HepG2 (cell line): ENCODE results near the gene EWSR1. TPM values are rescaled to one million over a fixed set of nuclear protein-coding genes. Genes with fewer than 3 reads are reported as not detected.

Experiments used
- CREB1 ChIP-seq, 2 experiments: fragments of 450-650 bp in 1 of 2; IDR thresholded peaks; 2 replicates each; pipeline ENCODE4 v1.6.1; 2016 to 2017; ENCODE audit warnings: control low read depth in 1 of 2, mild to moderate bottlenecking in 1 of 2, missing compliant biosample characterization in 1 of 2, missing genetic modification characterization in 1 of 2
- IRF2 ChIP-seq: IDR thresholded peaks from 2 replicates; pipeline ENCODE4 v1.6.1; 2018; ENCODE audit warnings: missing genetic modification reagents, missing compliant biosample characterization
- KLF16 ChIP-seq, 2 experiments: sonication (generic) in 1 of 2; formaldehyde crosslinking in 1 of 2; IDR thresholded peaks; 2 replicates each; pipeline versions ENCODE4 v1.6.1 to v1.8.0; 2016 to 2023; ENCODE audit warnings: missing genetic modification reagents in 2 of 2, missing compliant biosample characterization in 1 of 2
- MEF2D ChIP-seq: sonication (generic); formaldehyde crosslinking; IDR thresholded peaks from 2 replicates; pipeline ENCODE4 v1.5.1; 2020; ENCODE audit warnings: mild to moderate bottlenecking, missing genetic modification reagents
- POLR2AphosphoS2 ChIP-seq: IDR thresholded peaks from 2 replicates; pipeline ENCODE4 v1.6.1; 2011; ENCODE audit warnings: low read depth, low read length, improper control_type of control experiment
- PRPF4 ChIP-seq: fragments of 200-400 bp; formaldehyde crosslinking; IDR thresholded peaks from 2 replicates; pipeline ENCODE4 v1.6.1; 2016; ENCODE audit warnings: low read length, low read depth; ENCODE audit not compliant: poor library complexity, severe bottlenecking
- SALL1 ChIP-seq: sonication (generic); formaldehyde crosslinking; IDR thresholded peaks from 2 replicates; pipeline ENCODE4 v1.8.0; 2022; ENCODE audit warnings: mild to moderate bottlenecking, missing genetic modification reagents
- SOX6 ChIP-seq, 2 experiments: fragments of 450-650 bp in 1 of 2; sonication (generic) in 1 of 2; formaldehyde crosslinking in 1 of 2; IDR thresholded peaks; 2 replicates each; pipeline versions ENCODE4 v1.4.0 to v1.6.1; 2017 to 2020; ENCODE audit warnings: antibody characterized with exemption in 1 of 2, mild to moderate bottlenecking in 1 of 2, missing genetic modification reagents in 1 of 2
- TGIF2 ChIP-seq: IDR thresholded peaks from 2 replicates; pipeline ENCODE4 v1.6.1; 2016; ENCODE audit warnings: control low read depth, missing compliant biosample characterization
- ZFX ChIP-seq: sonication (generic); formaldehyde crosslinking; IDR thresholded peaks from 2 replicates; pipeline ENCODE4 v1.4.0; 2020; ENCODE audit warnings: mild to moderate bottlenecking, low read depth, missing genetic modification reagents, moderate library complexity
- ZNF121 ChIP-seq: sonication (generic); formaldehyde crosslinking; IDR thresholded peaks from 2 replicates; pipeline ENCODE4 v1.5.0; 2020; ENCODE audit warnings: mild to moderate bottlenecking, missing genetic modification reagents
- ZNF225 ChIP-seq: sonication (generic); formaldehyde crosslinking; IDR thresholded peaks from 2 replicates; pipeline ENCODE4 v1.4.0; 2020; ENCODE audit warnings: mild to moderate bottlenecking, missing genetic modification reagents
- ZNF343 ChIP-seq: sonication (generic); formaldehyde crosslinking; IDR thresholded peaks from 2 replicates; pipeline ENCODE4 v1.4.0; 2020; ENCODE audit warnings: mild to moderate bottlenecking, missing genetic modification reagents
- ZNF550 ChIP-seq: sonication (generic); formaldehyde crosslinking; IDR thresholded peaks from 2 replicates; pipeline ENCODE4 v1.4.0; 2020; ENCODE audit warnings: mild to moderate bottlenecking, missing genetic modification reagents, borderline replicate concordance
- ZNF674 ChIP-seq: sonication (generic); formaldehyde crosslinking; IDR thresholded peaks from 2 replicates; pipeline ENCODE4 v1.5.0; 2020; ENCODE audit warnings: low read depth, mild to moderate bottlenecking, missing genetic modification reagents
- ZNF703 ChIP-seq: sonication (generic); formaldehyde crosslinking; IDR thresholded peaks from 2 replicates; pipeline ENCODE4 v1.5.1; 2020; ENCODE audit warnings: missing genetic modification reagents, mild to moderate bottlenecking, moderate library complexity, borderline replicate concordance
- ZNF775 ChIP-seq: sonication (generic); formaldehyde crosslinking; IDR thresholded peaks from 2 replicates; pipeline ENCODE4 v1.4.0; 2020; ENCODE audit warnings: missing genetic modification reagents, mild to moderate bottlenecking, moderate library complexity, borderline replicate concordance
- ZNF816 ChIP-seq: sonication (generic); formaldehyde crosslinking; IDR thresholded peaks from 2 replicates; pipeline ENCODE4 v1.8.0; 2022; ENCODE audit warnings: missing genetic modification reagents, mild to moderate bottlenecking, borderline replicate concordance
- ZSCAN20 ChIP-seq: sonication (generic); formaldehyde crosslinking; IDR thresholded peaks from 2 replicates; pipeline ENCODE4 v1.4.0; 2020; ENCODE audit warnings: missing genetic modification reagents, mild to moderate bottlenecking, borderline replicate concordance
- ZSCAN30 ChIP-seq: sonication (generic); formaldehyde crosslinking; IDR thresholded peaks from 2 replicates; pipeline ENCODE4 v1.5.0; 2020; ENCODE audit warnings: mild to moderate bottlenecking, missing genetic modification reagents
- polyA plus RNA-seq, 8 experiments: library from polyadenylated mRNA; depleted of rRNA in 3 of 8; stranded (reverse) in 7 of 8; unstranded in 1 of 8; fragments of >200 nt; fragmentation: Illumina TruSeq in 4 of 8; extraction: Trizol in 4 of 8; gene quantifications; 2 replicates each; pipeline versions ENCODE4 v1.2.1 to v1.2.3, GENCODE V29; 2011 to 2016; ENCODE audit warnings: low read depth in 4 of 8, missing spikeins in 1 of 8, mixed read lengths in 1 of 8; ENCODE audit not compliant: insufficient read depth in 1 of 8
- total RNA-seq, 5 experiments: library from RNA; depleted of rRNA; stranded (reverse); fragments of >200 nt; fragmentation: Illumina TruSeq; extraction: Trizol; gene quantifications; 2 replicates each; pipeline ENCODE4 v1.2.3, GENCODE V29; 2016; ENCODE audit warnings: low read depth in 1 of 5
- TF ChIP-seq, protein P1 (sequence below): sonication (generic); formaldehyde crosslinking; IDR thresholded peaks from 2 replicates; pipeline ENCODE4 v1.4.0; 2020; ENCODE audit warnings: missing genetic modification reagents
- TF ChIP-seq, protein P2 (sequence below): sonication (generic); formaldehyde crosslinking; IDR thresholded peaks from 2 replicates; pipeline ENCODE4 v1.5.0; 2020; ENCODE audit warnings: mild to moderate bottlenecking, missing genetic modification reagents
- TF ChIP-seq, protein P3 (sequence below): sonication (generic); formaldehyde crosslinking; IDR thresholded peaks from 2 replicates; pipeline ENCODE4 v1.4.0; 2020; ENCODE audit warnings: missing genetic modification reagents

The EWSR1 gene
- total and polyA plus RNA-seq, 2 of the 13 experiments (the other 11 are each of a cell fraction or from before 2014, with no cell fraction given) = 211 to 326 TPM

DNA sequence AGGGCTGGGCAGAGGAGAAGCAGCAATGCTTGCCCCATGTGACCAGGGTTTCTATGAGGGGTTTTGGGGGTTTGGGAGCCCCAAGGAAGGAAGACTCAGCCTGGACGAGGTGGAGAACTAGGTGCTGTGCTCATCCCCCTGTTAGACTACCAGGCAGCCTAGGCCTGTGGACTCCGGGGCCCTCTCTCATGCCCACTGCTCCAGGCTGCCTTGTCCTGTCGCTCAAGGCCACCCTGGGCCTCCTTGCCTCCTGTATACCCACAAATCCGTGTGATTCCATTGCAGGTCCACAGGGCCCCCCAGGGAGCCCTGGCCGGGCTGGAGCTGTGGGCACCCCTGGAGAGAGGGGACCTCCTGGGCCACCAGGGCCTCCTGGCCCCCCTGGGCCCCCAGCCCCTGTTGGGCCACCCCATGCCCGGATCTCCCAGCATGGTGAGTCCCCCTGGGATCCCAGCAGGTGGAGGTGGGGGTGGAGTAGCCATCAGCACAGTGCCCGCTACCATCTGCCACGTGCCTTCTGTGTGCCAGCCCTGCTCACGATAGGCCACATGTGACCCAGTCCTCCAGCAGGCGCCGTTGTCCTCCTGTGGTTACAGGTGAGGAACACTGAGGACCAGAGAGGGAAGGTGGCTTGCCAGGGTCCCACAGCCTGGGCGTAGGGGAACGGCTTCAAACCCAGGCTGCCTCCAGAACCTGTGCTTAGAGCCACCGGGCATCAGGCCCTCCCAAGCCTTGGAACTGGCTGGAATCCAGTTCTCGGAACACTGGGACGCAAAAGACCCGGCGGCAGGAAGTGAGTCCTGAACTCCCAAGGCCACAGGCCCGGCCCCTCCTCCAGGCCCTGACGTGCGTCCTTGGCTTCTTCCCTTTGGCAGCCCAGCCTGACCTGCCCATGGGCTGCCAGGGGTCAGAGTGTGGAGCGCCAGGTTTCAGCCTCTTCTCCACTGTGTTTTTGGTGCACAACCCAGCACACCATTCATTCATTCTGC is 35.8 kb upstream of the EWSR1 start (continued):
- TF ChIP-seq SALL1 (CRISPR knock-in tag) (peak; percentile 81), ZFX (CRISPR knock-in tag) (peak; percentile 85), ZNF703 (CRISPR knock-in tag) (no peak), ZNF816 (no peak), ZNF343 (CRISPR knock-in tag) (no peak), SOX6 (IDR thresholded peaks at IDR 0.05) (no peak), SOX6 (CRISPR knock-in tag; IDR thresholded peaks at IDR 0.05) (0 out of 2 replicates have a peak, but pooled peaks have one; percentile 23), ZNF674 (no peak), PRPF4 (no peak), KLF16 (CRISPR knock-in tag; IDR thresholded peaks at IDR 0.05) (0 out of 4 replicates have a peak, but pooled peaks of 1 of the 2 experiments have one; percentile 28), TGIF2 (CRISPR knock-in tag) (no peak), ZNF225 (CRISPR knock-in tag) (no peak), ZNF121 (peak; percentile 48), MEF2D (0 out of 2 replicates have a peak, but pooled peaks have one; percentile 61), ZNF550 (CRISPR knock-in tag) (no peak), ZSCAN30 (CRISPR knock-in tag) (no peak), IRF2 (CRISPR knock-in tag) (peak; percentile 26; the same call in 1 of the 2 replicates), CREB1 (IDR thresholded peaks at IDR 0.05) (no peak), CREB1 (CRISPR knock-in tag; IDR thresholded peaks at IDR 0.05) (no peak), ZNF775 (CRISPR knock-in tag) (no peak), POLR2AphosphoS2 (no peak), ZSCAN20 (CRISPR knock-in tag) (peak; percentile 73; the same call in 1 of the 2 replicates)
- TF ChIP-seq, protein P1, sequence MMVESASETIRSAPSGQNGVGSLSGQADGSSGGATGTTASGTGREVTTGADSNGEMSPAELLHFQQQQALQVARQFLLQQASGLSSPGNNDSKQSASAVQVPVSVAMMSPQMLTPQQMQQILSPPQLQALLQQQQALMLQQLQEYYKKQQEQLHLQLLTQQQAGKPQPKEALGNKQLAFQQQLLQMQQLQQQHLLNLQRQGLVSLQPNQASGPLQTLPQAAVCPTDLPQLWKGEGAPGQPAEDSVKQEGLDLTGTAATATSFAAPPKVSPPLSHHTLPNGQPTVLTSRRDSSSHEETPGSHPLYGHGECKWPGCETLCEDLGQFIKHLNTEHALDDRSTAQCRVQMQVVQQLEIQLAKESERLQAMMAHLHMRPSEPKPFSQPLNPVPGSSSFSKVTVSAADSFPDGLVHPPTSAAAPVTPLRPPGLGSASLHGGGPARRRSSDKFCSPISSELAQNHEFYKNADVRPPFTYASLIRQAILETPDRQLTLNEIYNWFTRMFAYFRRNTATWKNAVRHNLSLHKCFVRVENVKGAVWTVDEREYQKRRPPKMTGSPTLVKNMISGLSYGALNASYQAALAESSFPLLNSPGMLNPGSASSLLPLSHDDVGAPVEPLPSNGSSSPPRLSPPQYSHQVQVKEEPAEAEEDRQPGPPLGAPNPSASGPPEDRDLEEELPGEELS = 0 out of 2 replicates have a peak, but pooled peaks have one; percentile 40
- TF ChIP-seq, protein P2, sequence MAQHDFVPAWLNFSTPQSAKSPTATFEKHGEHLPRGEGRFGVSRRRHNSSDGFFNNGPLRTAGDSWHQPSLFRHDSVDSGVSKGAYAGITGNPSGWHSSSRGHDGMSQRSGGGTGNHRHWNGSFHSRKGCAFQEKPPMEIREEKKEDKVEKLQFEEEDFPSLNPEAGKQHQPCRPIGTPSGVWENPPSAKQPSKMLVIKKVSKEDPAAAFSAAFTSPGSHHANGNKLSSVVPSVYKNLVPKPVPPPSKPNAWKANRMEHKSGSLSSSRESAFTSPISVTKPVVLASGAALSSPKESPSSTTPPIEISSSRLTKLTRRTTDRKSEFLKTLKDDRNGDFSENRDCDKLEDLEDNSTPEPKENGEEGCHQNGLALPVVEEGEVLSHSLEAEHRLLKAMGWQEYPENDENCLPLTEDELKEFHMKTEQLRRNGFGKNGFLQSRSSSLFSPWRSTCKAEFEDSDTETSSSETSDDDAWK (CRISPR knock-in tag) = no peak
- TF ChIP-seq, protein P3, sequence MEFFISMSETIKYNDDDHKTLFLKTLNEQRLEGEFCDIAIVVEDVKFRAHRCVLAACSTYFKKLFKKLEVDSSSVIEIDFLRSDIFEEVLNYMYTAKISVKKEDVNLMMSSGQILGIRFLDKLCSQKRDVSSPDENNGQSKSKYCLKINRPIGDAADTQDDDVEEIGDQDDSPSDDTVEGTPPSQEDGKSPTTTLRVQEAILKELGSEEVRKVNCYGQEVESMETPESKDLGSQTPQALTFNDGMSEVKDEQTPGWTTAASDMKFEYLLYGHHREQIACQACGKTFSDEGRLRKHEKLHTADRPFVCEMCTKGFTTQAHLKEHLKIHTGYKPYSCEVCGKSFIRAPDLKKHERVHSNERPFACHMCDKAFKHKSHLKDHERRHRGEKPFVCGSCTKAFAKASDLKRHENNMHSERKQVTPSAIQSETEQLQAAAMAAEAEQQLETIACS = no peak
